ENCODE data around the gene IPO9.

The IPO9 gene

GRCh38 chr1:201911826-201912571 is 83.0 kb downstream of the IPO9 start:
- no peak for DNase-seq

GRCh38 chr1:201912832-201913231 is 83.9 kb downstream of the IPO9 start:
- DNase-seq, result no peak

- no peak for DNase-seq
These were observed 85.7 kb downstream of the IPO9 start for GRCh38 chr1:201914456-201915235.

- peak; percentile 36 for DNase-seq
These were observed 87.8 kb downstream of the IPO9 start for GRCh38 chr1:201916649-201917249.

- DNase-seq, result no peak
These were observed 88.5 kb downstream of the IPO9 start for GRCh38 chr1:201917362-201918033.

GRCh38 chr1:201918343-201918742 is 89.4 kb downstream of the IPO9 start:
- no peak for DNase-seq

GRCh38 chr1:201921952-201922558 is 93.1 kb downstream of the IPO9 start:
- DNase-seq, result peak; percentile 6

- no peak for DNase-seq
These were observed 96.3 kb downstream of the IPO9 start for GRCh38 chr1:201925301-201925567.

- no peak for DNase-seq
These were observed 97.2 kb downstream of the IPO9 start for GRCh38 chr1:201925981-201926645.

GRCh38 chr1:201928266-201928665 is 99.3 kb downstream of the IPO9 start:
- DNase-seq, result no peak

GRCh38 chr1:201930137-201930536 is 101.2 kb downstream of the IPO9 start:
- DNase-seq, result no peak

- no peak for DNase-seq
These were observed 101.8 kb downstream of the IPO9 start for GRCh38 chr1:201930803-201931202.

Data from hematopoietic multipotent progenitor cell treated with erythropoietin and hydrocortisone succinate and interleukin-3 and kit ligand, for 8 days (in vitro differentiated cells).